MM.1S (cell line): Measurements from ENCODE around the gene GDF7.

Experiments used
- CTCF ChIP-seq: fragments of 300-600 bp; sonication (generic); IDR thresholded peaks from 2 replicates; pipeline ENCODE4 v1.5.1; 2016; ENCODE audit warnings: antibody characterized with exemption, low read length, mixed read lengths
- EZH2 ChIP-seq: fragments of 300-600 bp; sonication (generic); optimal IDR thresholded peaks from 2 replicates; pipeline ENCODE3; 2017; ENCODE audit warnings: low read depth, mild to moderate bottlenecking, antibody characterized with exemption, low read length, mixed read lengths
- EZH2phosphoT487 ChIP-seq: fragments of 300-600 bp; sonication (generic); IDR thresholded peaks from 2 replicates; pipeline ENCODE4 v1.6.1; 2018; ENCODE audit warnings: antibody characterized with exemption, low read length

- TF ChIP-seq CTCF = no peak
- no peak for TF ChIP-seq EZH2phosphoT487
- no peak for TF ChIP-seq EZH2
These were observed 23.9 kb upstream of the GDF7 start for GRCh38 chr2:20643060-20643459.
